HCT116 (cell line): ENCODE results near the gene PPFIBP1. TPM values are rescaled to one million over a fixed set of nuclear protein-coding genes. Genes with fewer than 3 reads are reported as not detected.
"Not testable (repeated sequence)": the region's sequence is repeated elsewhere in the genome, so short reads cannot be mapped to it uniquely, and the experiment has no call there.

Experiments used
- ATAC-seq: fragments of 200-7000 bp; cut with Tn5 transposase; 2 replicates; pipeline ENCODE4 v1.9.1; 2020; ENCODE audit warnings: mild to moderate bottlenecking, moderate library complexity
- BruUV-seq: library from RNA; stranded (reverse); fragments of 400-500 nt; replicated peaks from 2 replicates; lab custom pipeline; 2021; lab: Mats Ljungman, UMichigan
- CTCF ChIA-PET: fragments of 300-600 bp; sonication (Branson Sonifier 250); formaldehyde crosslinking; loops from one replicate; lab custom pipeline; 2021; ENCODE audit warnings: antibody characterized with exemption; lab: Charles Lee
- POLR2A ChIA-PET: fragments of 300-600, 350-600 bp; sonication (Branson Sonifier 250); formaldehyde crosslinking; loops from one replicate; lab custom pipeline; 2021; ENCODE audit warnings: antibody characterized with exemption; lab: Charles Lee
- RAD21 ChIA-PET, 2 experiments: fragments of 300-600 bp; sonication (Branson Sonifier 250); formaldehyde crosslinking; loops; one replicate each; lab custom pipeline; 2023; ENCODE audit warnings: low total read pairs in 2 of 2; ENCODE audit not compliant: uncharacterized antibody in 2 of 2, unreplicated experiment in 2 of 2, low non-redundant PET in 1 of 2; lab: Charles Lee
- DNase-seq: peaks from one replicate; pipeline ENCODE4 v3.0.0-alpha.2; 2010; ENCODE audit warnings: low read depth, low spot score
- H2AFZ ChIP-seq: fragments of 200-600 bp; shearing (Covaris generic), sonication (generic); 2 replicates; pipeline ENCODE4 v1.6.1; 2017; ENCODE audit warnings: low read depth, mixed run types, mixed read lengths, antibody characterized with exemption, low read length; ENCODE audit not compliant: poor library complexity, severe bottlenecking
- H3K27ac ChIP-seq: 2 replicates; pipeline ENCODE4 v1.5.1; 2012; ENCODE audit warnings: low read depth, low read length
- H3K27me3 ChIP-seq: fragments of 200-600 bp; sonication (generic); 2 replicates; pipeline ENCODE4 v1.6.1; 2016; ENCODE audit warnings: mixed run types, low read length, mixed read lengths; ENCODE audit not compliant: insufficient read depth
- H3K36me3 ChIP-seq, 2 experiments: fragments of 200-500 bp in 1 of 2; fragments of 200-600 bp in 1 of 2; sonication (Bioruptor generic) in 1 of 2; sonication (generic) in 1 of 2; 2 replicates each; pipeline versions ENCODE4 v1.5.1 to v1.6.1; 2014 to 2016; ENCODE audit warnings: low read length in 2 of 2, inconsistent platforms in 1 of 2, mixed read lengths in 1 of 2, mixed run types in 1 of 2; ENCODE audit not compliant: insufficient read depth in 2 of 2, control insufficient read depth in 1 of 2
- H3K4me1 ChIP-seq, 2 experiments: fragments of 200-600 bp in 1 of 2; sonication (generic) in 1 of 2; 2 replicates each; pipeline versions ENCODE4 v1.5.1 to v1.6.1; 2012 to 2017; ENCODE audit warnings: low read length in 2 of 2, inconsistent platforms in 1 of 2, mild to moderate bottlenecking in 1 of 2, mixed read lengths in 1 of 2, mixed run types in 1 of 2, moderate library complexity in 1 of 2; ENCODE audit not compliant: insufficient read depth in 2 of 2, control insufficient read depth in 1 of 2
- H3K4me2 ChIP-seq: fragments of 200-600 bp; sonication (generic); 2 replicates; pipeline ENCODE4 v1.6.1; 2017; ENCODE audit warnings: mixed run types, low read length, mixed read lengths
- H3K4me3 ChIP-seq, 2 experiments: fragments of 200-600 bp in 1 of 2; sonication (generic) in 1 of 2; replicated peaks in 1 of 2; 2 replicates each; pipeline ENCODE4 v1.5.1; 2011 to 2016; ENCODE audit warnings: low read length in 2 of 2, control low read depth in 1 of 2, low read depth in 1 of 2, mild to moderate bottlenecking in 1 of 2, mixed read lengths in 1 of 2, mixed run types in 1 of 2
- H3K79me2 ChIP-seq: fragments of 200-600 bp; sonication (generic); 2 replicates; pipeline ENCODE4 v1.6.1; 2017; ENCODE audit warnings: mild to moderate bottlenecking, mixed run types, low read length, moderate library complexity, mixed read lengths; ENCODE audit not compliant: insufficient read depth
- H3K9ac ChIP-seq: fragments of 200-600 bp; sonication (generic); 2 replicates; pipeline ENCODE4 v1.6.1; 2016; ENCODE audit warnings: low read length, mixed read lengths
- H3K9me2 ChIP-seq: fragments of 200-600 bp; sonication (generic), shearing (Covaris generic); 2 replicates; pipeline ENCODE4 v1.6.1; 2017; ENCODE audit warnings: mixed run types, mild to moderate bottlenecking, moderate library complexity; ENCODE audit not compliant: insufficient read depth
- H3K9me3 ChIP-seq, 2 experiments: fragments of 200-500 bp in 1 of 2; fragments of 200-600 bp in 1 of 2; sonication (Bioruptor generic) in 1 of 2; sonication (generic) in 1 of 2; 2 replicates each; pipeline ENCODE4 v1.6.1; 2014 to 2017; ENCODE audit warnings: low read length in 2 of 2, mixed read lengths in 2 of 2, inconsistent platforms in 1 of 2, low read depth in 1 of 2, mild to moderate bottlenecking in 1 of 2, mixed run types in 1 of 2, moderate library complexity in 1 of 2; ENCODE audit not compliant: control insufficient read depth in 1 of 2, insufficient read depth in 1 of 2
- H4K20me1 ChIP-seq: fragments of 200-600 bp; sonication (generic), shearing (Covaris generic); 2 replicates; pipeline ENCODE4 v1.6.1; 2017; ENCODE audit warnings: mixed run types, mild to moderate bottlenecking, moderate library complexity; ENCODE audit not compliant: insufficient read depth
- ELF1 ChIP-seq: IDR thresholded peaks from 2 replicates; pipeline ENCODE4 v1.6.1; 2012; ENCODE audit warnings: low read depth, borderline replicate concordance
- RAD21 ChIP-seq: IDR thresholded peaks from 2 replicates; pipeline ENCODE4 v1.6.1; 2012; ENCODE audit warnings: low read depth, mild to moderate bottlenecking
- intact Hi-C: fragments of 100-400 bp; cut with micrococcal nuclease; formaldehyde crosslinking; loops from 2 replicates; pipeline ENCODE4 v1.10.0; 2022
- total RNA-seq: library from RNA; stranded (reverse); gene quantifications from one replicate; pipeline ENCODE4 v1.2.1, GENCODE V29; 2021; ENCODE audit not compliant: unreplicated experiment

PPFIBP1 gene
- total RNA-seq, 1 experiment from 2014 or later = 102 TPM

DNA sequence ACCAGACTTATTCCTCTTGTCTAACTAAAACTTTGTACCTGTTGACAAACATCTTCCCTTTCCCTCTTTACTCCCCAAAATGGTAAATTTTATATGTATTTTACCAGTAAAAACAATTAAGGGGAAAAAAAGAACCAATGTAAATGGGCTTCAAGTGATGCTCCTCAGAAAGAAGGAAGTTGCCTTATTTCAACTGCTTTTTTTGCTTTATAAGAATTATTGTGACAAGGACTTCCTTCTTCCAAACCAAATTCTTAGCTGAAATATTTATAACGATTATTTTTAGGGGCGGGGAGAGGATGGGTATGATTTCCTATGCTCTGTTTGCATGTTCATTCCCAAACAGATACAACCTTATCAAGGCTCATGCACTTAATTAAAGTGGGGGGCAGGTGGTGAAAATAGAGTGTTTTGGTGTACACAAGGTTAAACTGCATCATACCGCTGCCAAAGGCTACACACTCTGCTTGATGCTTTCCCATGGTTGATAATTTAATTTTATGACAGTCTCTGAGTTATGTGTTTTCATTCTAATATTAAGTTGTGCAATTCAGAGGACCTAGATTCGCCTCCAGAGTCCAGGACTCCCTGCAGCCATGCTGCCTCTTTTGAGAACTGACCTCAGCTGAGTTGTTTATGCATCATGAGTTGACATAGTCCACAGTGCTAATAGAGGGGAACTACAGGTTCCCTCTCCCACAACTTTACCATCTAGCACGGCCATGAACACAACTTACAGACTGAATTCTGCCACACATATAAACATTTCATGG is 77.2 kb downstream of the PPFIBP1 start:
- POLR2A ChIA-PET, RAD21 ChIA-PET: not testable (repeated sequence)
- H3K79me2 ChIP-seq = peaks cover 44% of the 10 kb centered on the region

DNA sequence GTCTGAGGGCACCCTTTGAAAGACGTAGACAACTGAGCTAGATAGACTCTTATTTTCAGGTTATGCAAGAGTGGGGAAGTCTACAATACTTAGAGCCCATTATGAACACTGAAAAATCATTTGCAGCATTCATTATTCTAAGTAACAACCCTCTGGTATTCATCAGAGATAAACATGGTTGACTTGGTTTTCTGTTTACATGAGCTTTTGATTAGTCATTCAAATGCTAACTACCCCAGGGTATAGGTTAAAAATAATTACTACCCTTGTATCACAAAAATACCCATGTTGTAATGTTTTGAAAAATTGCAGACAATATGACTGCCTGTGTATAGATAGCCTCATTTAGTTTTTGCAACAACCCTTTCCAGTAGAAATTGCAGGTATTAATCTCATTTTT is 78.5 kb downstream of the PPFIBP1 start:
- Histone ChIP-seq H3K9ac (no peak overlapping the region), H4K20me1 (no peaks in the 10 kb centered on the region), H3K27me3 (no peaks in the 10 kb centered on the region), H3K9me2 (no peaks in the 10 kb centered on the region), H2AFZ (no peak overlapping the region), H3K4me2 (no peak overlapping the region), H3K9me3 (peaks cover 4 to 6% of the 10 kb centered on the region in 2 experiments; a peak in 1 of 4 replicates), H3K4me1 (peaks cover 14 to 16% of the 10 kb centered on the region in 2 experiments), H3K27ac (no peak overlapping the region), H3K36me3 (no peaks in the 10 kb centered on the region), H3K4me3 (no peak overlapping the region), H3K79me2 (peaks cover 41% of the 10 kb centered on the region)
- ChIA-PET CTCF (no interaction called here), POLR2A (no interaction called here), RAD21 (no interaction called here)
- no peak for ATAC-seq
- BruUV-seq = no TSS peak
- no peak for TF ChIP-seq ELF1
- no peak for TF ChIP-seq RAD21
- no peak for DNase-seq
- intact Hi-C loops = no loop called here

More for the DNA sequence above, 77.2 kb downstream of the PPFIBP1 start:
- H3K27ac ChIP-seq, DNase-seq, H3K9ac ChIP-seq, H3K4me2 ChIP-seq, H3K4me3 ChIP-seq, H3K36me3 ChIP-seq, intact Hi-C loops, BruUV-seq, H4K20me1 ChIP-seq, H3K4me1 ChIP-seq, H3K9me2 ChIP-seq, H3K9me3 ChIP-seq, CTCF ChIA-PET, H3K27me3 ChIP-seq, H2AFZ ChIP-seq, ATAC-seq: not testable (repeated sequence)
